HG02943 (cell line): ENCODE results near the gene ARVCF.
"Not testable (repeated sequence)": the region's sequence is repeated elsewhere in the genome, so short reads cannot be mapped to it uniquely, and the experiment has no call there.

Source experiments
- ATAC-seq: cut with Tn5 transposase; IDR thresholded peaks from one replicate; pipeline ENCODE4 v1.9.1; 2021; ENCODE audit warnings: mild to moderate bottlenecking, low read depth, moderate library complexity; ENCODE audit not compliant: unreplicated experiment

Gene ARVCF

DNA sequence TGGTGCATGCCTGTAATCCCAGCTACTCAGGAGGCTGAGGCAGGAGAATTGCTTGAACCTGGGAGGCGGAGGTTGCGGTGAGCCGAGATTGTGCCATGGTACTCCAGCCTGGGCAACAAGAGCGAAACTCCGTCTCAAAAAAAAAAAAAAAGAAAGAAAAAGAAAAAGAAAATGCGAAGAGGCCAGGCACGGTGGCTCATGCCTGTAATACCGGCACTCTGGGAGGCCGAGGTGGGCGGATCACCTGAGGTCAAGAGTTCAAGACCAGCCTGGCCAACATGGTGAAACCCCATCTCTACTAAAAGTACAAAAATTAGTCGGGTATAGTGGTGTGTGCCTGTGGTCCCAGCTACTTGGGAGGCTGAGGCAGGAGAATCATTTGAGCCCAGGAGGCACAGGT lies 90.6 kb downstream of the ARVCF start:
- ATAC-seq = not testable (repeated sequence)

GRCh38 chr22:19923914-19924513 lies 92.6 kb downstream of the ARVCF start:
- no peak for ATAC-seq

- ATAC-seq = no peak
Observed at GRCh38 chr22:19921544-19922081, 95.0 kb downstream of the ARVCF start.
